Measurements from ENCODE around the gene CDY2A. TPM values are rescaled to one million over a fixed set of nuclear protein-coding genes. Genes with fewer than 3 reads are reported as not detected.
"Not testable (repeated sequence)": the region's sequence is repeated elsewhere in the genome, so short reads cannot be mapped to it uniquely, and the experiment has no call there.

Gene CDY2A
- polyA plus RNA-seq, result not detected in 3 replicates
- polyA plus RNA-seq (2011; ENCODE audit: low read depth), result not detected
- not detected in 2 replicates for polyA plus RNA-seq (2011; cell fraction: cytosol; rRNA removed)
- polyA plus RNA-seq (2011; cell fraction: nucleus; rRNA removed), result not detected in 2 replicates
- polyA plus RNA-seq (2012; ENCODE audit: low replicate concordance), result not detected in 2 replicates
- not detected in 3 replicates for polyA minus RNA-seq
- not detected for polyA minus RNA-seq (2011; cell fraction: cytosol; rRNA and poly(A)+ RNA removed)
- polyA minus RNA-seq (2011; cell fraction: nucleus; rRNA and poly(A)+ RNA removed), result not detected in 2 replicates

- DNase-seq (ENCODE audit: low read depth, low spot score); H3K27ac ChIP-seq (ENCODE audit: control insufficient read depth, insufficient read depth, low read length); dilution Hi-C loops (cut with MboI; ENCODE audit: extremely low pct_ligation_motif_present, low sequenced_read_pairs); H3K36me3 ChIP-seq (ENCODE audit: control insufficient read depth in 2 of 2, extremely low read depth in 1 of 2, insufficient read depth in 2 of 2, low read length in 2 of 2); H3K27me3 ChIP-seq (ENCODE audit: control insufficient read depth, extremely low read depth, insufficient read depth, low read length); H2AFZ ChIP-seq (ENCODE audit: control insufficient read depth, low read length); FAIRE-seq; H3K4me3 ChIP-seq (ENCODE audit: control insufficient read depth in 2 of 3, extremely low read depth in 1 of 3, insufficient read depth in 2 of 3, low read depth in 1 of 3, low read length in 3 of 3); H3K9me3 ChIP-seq (ENCODE audit: control insufficient read depth, low read depth, low read length); H3K79me2 ChIP-seq (ENCODE audit: control insufficient read depth, insufficient read depth, low read length); H3K4me1 ChIP-seq (ENCODE audit: control insufficient read depth, extremely low read depth, insufficient read depth, low read length); H3K4me2 ChIP-seq (ENCODE audit: control insufficient read depth, extremely low read depth, insufficient read depth, low read depth, low read length); H3K9ac ChIP-seq (ENCODE audit: control insufficient read depth, extremely low read depth, insufficient read depth, low read length); H4K20me1 ChIP-seq (ENCODE audit: control insufficient read depth, extremely low read depth, insufficient read depth, low read length); H3K9me1 ChIP-seq (ENCODE audit: control insufficient read depth, extremely low read depth, insufficient read depth, low read length): not testable (repeated sequence)
Measured at GRCh38 chrY:18025487-18025886, at the start of gene CDY2A. Gene CDY2A, plus strand, starts transcription at chrY:18025787. Its CDS starts 328 bp downstream, at chrY:18026115.

DNA sequence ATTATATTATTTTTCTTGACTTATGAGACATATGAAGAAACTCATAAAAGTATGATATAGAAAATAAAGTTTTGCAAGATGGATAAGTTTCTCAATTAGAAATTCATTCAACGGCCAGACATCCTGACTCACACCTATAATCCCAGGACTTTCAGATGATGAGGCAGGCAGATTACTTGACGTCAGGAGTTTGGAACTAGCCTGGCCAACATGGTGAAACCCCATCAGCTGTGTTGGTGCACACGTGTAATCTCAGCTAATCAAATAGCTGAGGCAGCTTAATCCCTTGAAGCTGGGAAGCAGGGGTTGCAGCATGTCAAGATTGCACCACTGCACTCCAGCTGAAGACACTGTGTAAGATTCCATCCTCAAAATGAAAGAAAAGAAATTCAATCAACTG is 28.0 kb upstream of the CDY2A start:
- H4K20me1 ChIP-seq (ENCODE audit: control insufficient read depth, extremely low read depth, insufficient read depth, low read length); FAIRE-seq; H3K27me3 ChIP-seq (ENCODE audit: control insufficient read depth, extremely low read depth, insufficient read depth, low read length); H3K9ac ChIP-seq (ENCODE audit: control insufficient read depth, extremely low read depth, insufficient read depth, low read length); H3K4me2 ChIP-seq (ENCODE audit: control insufficient read depth, extremely low read depth, insufficient read depth, low read depth, low read length); H3K36me3 ChIP-seq (ENCODE audit: control insufficient read depth in 2 of 2, extremely low read depth in 1 of 2, insufficient read depth in 2 of 2, low read length in 2 of 2); dilution Hi-C loops (cut with MboI; ENCODE audit: extremely low pct_ligation_motif_present, low sequenced_read_pairs); H3K79me2 ChIP-seq (ENCODE audit: control insufficient read depth, insufficient read depth, low read length); H3K4me3 ChIP-seq (ENCODE audit: control insufficient read depth in 2 of 3, extremely low read depth in 1 of 3, insufficient read depth in 2 of 3, low read depth in 1 of 3, low read length in 3 of 3); H3K9me1 ChIP-seq (ENCODE audit: control insufficient read depth, extremely low read depth, insufficient read depth, low read length); H3K27ac ChIP-seq (ENCODE audit: control insufficient read depth, insufficient read depth, low read length); DNase-seq (ENCODE audit: low read depth, low spot score); H2AFZ ChIP-seq (ENCODE audit: control insufficient read depth, low read length); H3K9me3 ChIP-seq (ENCODE audit: control insufficient read depth, low read depth, low read length); H3K4me1 ChIP-seq (ENCODE audit: control insufficient read depth, extremely low read depth, insufficient read depth, low read length): not testable (repeated sequence)

DNA sequence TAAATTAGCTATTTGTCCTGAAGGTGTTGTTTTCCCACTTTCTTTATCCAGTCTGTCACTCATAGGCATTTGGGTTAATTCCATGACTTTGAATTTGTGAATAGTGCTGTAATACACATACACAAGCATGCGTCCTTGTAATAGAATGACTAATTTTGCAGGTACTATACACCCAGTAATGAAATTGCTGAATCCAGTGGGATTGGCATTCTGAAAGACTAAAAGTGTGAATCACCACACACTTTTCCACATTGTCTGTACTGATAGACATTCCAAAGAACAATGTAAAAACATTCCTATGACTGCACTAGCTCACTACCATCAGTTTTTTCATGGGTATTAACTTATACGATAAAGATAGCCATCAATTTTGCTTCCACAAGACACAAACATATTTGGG is 27.3 kb upstream of the CDY2A start:
- H3K4me3 ChIP-seq (ENCODE audit: control insufficient read depth in 2 of 3, extremely low read depth in 1 of 3, insufficient read depth in 2 of 3, low read depth in 1 of 3, low read length in 3 of 3); H3K27ac ChIP-seq (ENCODE audit: control insufficient read depth, insufficient read depth, low read length); DNase-seq (ENCODE audit: low read depth, low spot score); H2AFZ ChIP-seq (ENCODE audit: control insufficient read depth, low read length); H3K79me2 ChIP-seq (ENCODE audit: control insufficient read depth, insufficient read depth, low read length); H3K9me3 ChIP-seq (ENCODE audit: control insufficient read depth, low read depth, low read length); dilution Hi-C loops (cut with MboI; ENCODE audit: extremely low pct_ligation_motif_present, low sequenced_read_pairs); H3K9me1 ChIP-seq (ENCODE audit: control insufficient read depth, extremely low read depth, insufficient read depth, low read length); H3K36me3 ChIP-seq (ENCODE audit: control insufficient read depth in 2 of 2, extremely low read depth in 1 of 2, insufficient read depth in 2 of 2, low read length in 2 of 2); H3K9ac ChIP-seq (ENCODE audit: control insufficient read depth, extremely low read depth, insufficient read depth, low read length); H4K20me1 ChIP-seq (ENCODE audit: control insufficient read depth, extremely low read depth, insufficient read depth, low read length); H3K4me1 ChIP-seq (ENCODE audit: control insufficient read depth, extremely low read depth, insufficient read depth, low read length); H3K4me2 ChIP-seq (ENCODE audit: control insufficient read depth, extremely low read depth, insufficient read depth, low read depth, low read length); H3K27me3 ChIP-seq (ENCODE audit: control insufficient read depth, extremely low read depth, insufficient read depth, low read length); FAIRE-seq: not testable (repeated sequence)

- H3K36me3 ChIP-seq (ENCODE audit: control insufficient read depth in 2 of 2, extremely low read depth in 1 of 2, insufficient read depth in 2 of 2, low read length in 2 of 2); H3K4me1 ChIP-seq (ENCODE audit: control insufficient read depth, extremely low read depth, insufficient read depth, low read length); H3K27me3 ChIP-seq (ENCODE audit: control insufficient read depth, extremely low read depth, insufficient read depth, low read length); H4K20me1 ChIP-seq (ENCODE audit: control insufficient read depth, extremely low read depth, insufficient read depth, low read length); H3K4me3 ChIP-seq (ENCODE audit: control insufficient read depth in 2 of 3, extremely low read depth in 1 of 3, insufficient read depth in 2 of 3, low read depth in 1 of 3, low read length in 3 of 3); H3K79me2 ChIP-seq (ENCODE audit: control insufficient read depth, insufficient read depth, low read length); FAIRE-seq; H3K9me1 ChIP-seq (ENCODE audit: control insufficient read depth, extremely low read depth, insufficient read depth, low read length); H3K4me2 ChIP-seq (ENCODE audit: control insufficient read depth, extremely low read depth, insufficient read depth, low read depth, low read length); H2AFZ ChIP-seq (ENCODE audit: control insufficient read depth, low read length); DNase-seq (ENCODE audit: low read depth, low spot score); dilution Hi-C loops (cut with MboI; ENCODE audit: extremely low pct_ligation_motif_present, low sequenced_read_pairs); H3K9ac ChIP-seq (ENCODE audit: control insufficient read depth, extremely low read depth, insufficient read depth, low read length); H3K27ac ChIP-seq (ENCODE audit: control insufficient read depth, insufficient read depth, low read length); H3K9me3 ChIP-seq (ENCODE audit: control insufficient read depth, low read depth, low read length): not testable (repeated sequence)
Measured at GRCh38 chrY:18023897-18024296, 1.7 kb upstream of the CDY2A start.

- H3K9ac ChIP-seq (ENCODE audit: control insufficient read depth, extremely low read depth, insufficient read depth, low read length); H3K36me3 ChIP-seq (ENCODE audit: control insufficient read depth in 2 of 2, extremely low read depth in 1 of 2, insufficient read depth in 2 of 2, low read length in 2 of 2); H3K27ac ChIP-seq (ENCODE audit: control insufficient read depth, insufficient read depth, low read length); H4K20me1 ChIP-seq (ENCODE audit: control insufficient read depth, extremely low read depth, insufficient read depth, low read length); dilution Hi-C loops (cut with MboI; ENCODE audit: extremely low pct_ligation_motif_present, low sequenced_read_pairs); FAIRE-seq; H3K4me3 ChIP-seq (ENCODE audit: control insufficient read depth in 2 of 3, extremely low read depth in 1 of 3, insufficient read depth in 2 of 3, low read depth in 1 of 3, low read length in 3 of 3); H2AFZ ChIP-seq (ENCODE audit: control insufficient read depth, low read length); DNase-seq (ENCODE audit: low read depth, low spot score); H3K4me2 ChIP-seq (ENCODE audit: control insufficient read depth, extremely low read depth, insufficient read depth, low read depth, low read length); H3K27me3 ChIP-seq (ENCODE audit: control insufficient read depth, extremely low read depth, insufficient read depth, low read length); H3K4me1 ChIP-seq (ENCODE audit: control insufficient read depth, extremely low read depth, insufficient read depth, low read length); H3K9me3 ChIP-seq (ENCODE audit: control insufficient read depth, low read depth, low read length); H3K9me1 ChIP-seq (ENCODE audit: control insufficient read depth, extremely low read depth, insufficient read depth, low read length); H3K79me2 ChIP-seq (ENCODE audit: control insufficient read depth, insufficient read depth, low read length): not testable (repeated sequence)
Measured at GRCh38 chrY:18028845-18029244, 3.3 kb downstream of the CDY2A start.

Data from keratinocyte (primary cell).